GM23338 (cell line): ENCODE data around the gene NAT14. TPM values are rescaled to one million over a fixed set of nuclear protein-coding genes. Genes with fewer than 3 reads are reported as not detected.

Experiments
- ATAC-seq: fragments of 200-7000 bp; cut with Tn5 transposase; 3 replicates; pipeline ENCODE4 v1.9.1; 2020
- DNase-seq: peaks from one replicate; pipeline ENCODE4 v3.0.0-alpha.2; 2015; ENCODE audit warnings: low spot score
- H2AFZ ChIP-seq: fragments of 200-600 bp; sonication (generic); 2 replicates; pipeline ENCODE4 v1.8.0; 2016; ENCODE audit warnings: antibody characterized with exemption, mild to moderate bottlenecking, moderate library complexity
- H3F3A ChIP-seq: fragments of 200-600 bp; sonication (generic); replicated peaks from 2 replicates; pipeline ENCODE4 v1.8.0; 2017; ENCODE audit warnings: antibody characterized with exemption, mixed run types, low read depth
- H3K27ac ChIP-seq: fragments of 200-600 bp; sonication (generic); 2 replicates; pipeline ENCODE4 v1.6.1; 2016; ENCODE audit warnings: low read depth
- H3K27me3 ChIP-seq: fragments of 200-600 bp; sonication (generic); 2 replicates; pipeline ENCODE4 v1.8.0; 2016; ENCODE audit warnings: mild to moderate bottlenecking, mixed run types, moderate library complexity; ENCODE audit not compliant: insufficient read depth
- H3K36me3 ChIP-seq: fragments of 200-600 bp; sonication (generic); 2 replicates; pipeline ENCODE4 v1.8.0; 2016; ENCODE audit warnings: mild to moderate bottlenecking; ENCODE audit not compliant: insufficient read depth
- H3K4me1 ChIP-seq: fragments of 200-600 bp; sonication (generic); 2 replicates; pipeline ENCODE4 v1.8.0; 2016; ENCODE audit warnings: mild to moderate bottlenecking, moderate library complexity; ENCODE audit not compliant: insufficient read depth
- H3K4me2 ChIP-seq: fragments of 200-600 bp; sonication (generic); 2 replicates; pipeline ENCODE4 v1.7.1; 2017; ENCODE audit warnings: mixed run types
- H3K4me3 ChIP-seq: fragments of 200-600 bp; sonication (generic); 2 replicates; pipeline ENCODE4 v1.6.1; 2016; ENCODE audit warnings: mixed run types
- H3K79me2 ChIP-seq: fragments of 200-600 bp; sonication (generic); replicated peaks from 2 replicates; pipeline ENCODE4 v1.8.0; 2017; ENCODE audit warnings: mild to moderate bottlenecking; ENCODE audit not compliant: insufficient read depth
- H3K9me2 ChIP-seq: fragments of 200-600 bp; sonication (generic); 2 replicates; pipeline ENCODE4 v1.8.0; 2017; ENCODE audit not compliant: insufficient read depth
- H4K20me1 ChIP-seq: fragments of 200-600 bp; sonication (generic); replicated peaks from 2 replicates; pipeline ENCODE4 v1.8.0; 2017; ENCODE audit warnings: mild to moderate bottlenecking; ENCODE audit not compliant: insufficient read depth
- H3K27ac Mint-ChIP-seq: 2 replicates; pipeline ENCODE4 v1.8.0; 2020; ENCODE audit warnings: inconsistent platforms, mild to moderate bottlenecking, moderate library complexity, mixed read lengths
- H3K27me3 Mint-ChIP-seq: 3 replicates; pipeline ENCODE4 v1.8.0; 2022; ENCODE audit warnings: low read depth, mild to moderate bottlenecking, moderate library complexity, mixed read lengths, inconsistent platforms; ENCODE audit not compliant: insufficient read depth, poor library complexity
- H3K36me3 Mint-ChIP-seq: 3 replicates; pipeline ENCODE4 v1.8.0; 2021; ENCODE audit warnings: low read depth, mild to moderate bottlenecking, inconsistent platforms, moderate library complexity, mixed read lengths
- H3K4me1 Mint-ChIP-seq: 3 replicates; pipeline ENCODE4 v1.8.0; 2020; ENCODE audit warnings: mild to moderate bottlenecking, inconsistent platforms, mixed read lengths
- H3K4me3 Mint-ChIP-seq: 3 replicates; pipeline ENCODE4 v1.8.0; 2021; ENCODE audit warnings: moderate library complexity, mild to moderate bottlenecking, inconsistent platforms, mixed read lengths
- H3K9me3 Mint-ChIP-seq: 3 replicates; pipeline ENCODE4 v1.8.0; 2020; ENCODE audit warnings: moderate library complexity, mild to moderate bottlenecking, inconsistent platforms, mixed read lengths
- CREB1 ChIP-seq: fragments of 250-450 bp; sonication (Bioruptor Pico); IDR thresholded peaks from 2 replicates; pipeline ENCODE4 v1.5.0; 2020; ENCODE audit warnings: low read depth, mild to moderate bottlenecking, moderate library complexity
- EZH2 ChIP-seq: fragments of 200-600 bp; sonication (generic); IDR thresholded peaks from one replicate; pipeline ENCODE4 v1.8.0; 2017; ENCODE audit warnings: antibody characterized with exemption, mild to moderate bottlenecking, low read depth; ENCODE audit not compliant: unreplicated experiment
- EZH2phosphoT487 ChIP-seq: fragments of 200-600 bp; sonication (generic); IDR thresholded peaks from one replicate; pipeline ENCODE4 v1.8.1; 2018; ENCODE audit warnings: antibody characterized with exemption; ENCODE audit not compliant: unreplicated experiment
- JUNB ChIP-seq: IDR thresholded peaks from one replicate; pipeline ENCODE4 v1.6.1; 2016; ENCODE audit warnings: antibody characterized with exemption; ENCODE audit not compliant: unreplicated experiment
- NANOG ChIP-seq: IDR thresholded peaks from 2 replicates; pipeline ENCODE4 v1.6.1; 2016; ENCODE audit warnings: antibody characterized with exemption, borderline replicate concordance
- POLR2AphosphoS5 ChIP-seq: IDR thresholded peaks from 2 replicates; pipeline ENCODE4 v1.6.1; 2016; ENCODE audit warnings: antibody characterized with exemption, low read depth
- REST ChIP-seq: IDR thresholded peaks from one replicate; pipeline ENCODE4 v1.6.1; 2018; ENCODE audit warnings: antibody characterized with exemption; ENCODE audit not compliant: unreplicated experiment
- STAT1 ChIP-seq: IDR thresholded peaks from one replicate; pipeline ENCODE4 v1.6.1; 2016; ENCODE audit warnings: antibody characterized with exemption; ENCODE audit not compliant: unreplicated experiment
- ZNF114 ChIP-seq: fragments of 250-450 bp; sonication (Bioruptor Pico); IDR thresholded peaks from 2 replicates; pipeline ENCODE4 v1.5.0; 2020; ENCODE audit warnings: mild to moderate bottlenecking, moderate library complexity
- ZNF331 ChIP-seq: fragments of 250-450 bp; sonication (Bioruptor Pico); IDR thresholded peaks from 2 replicates; pipeline ENCODE4 v1.5.0; 2020; ENCODE audit warnings: low read depth, mild to moderate bottlenecking, moderate library complexity
- polyA plus RNA-seq: library from polyadenylated mRNA; unstranded; fragments of >200 nt; fragmentation: Nextera tagmentation; extraction: Ambion mirVana; gene quantifications from 2 replicates; pipeline ENCODE4 v1.2.1, GENCODE V29; 2016
- total RNA-seq: library from RNA; depleted of rRNA; stranded (reverse); fragments of >200 nt; shearing (Covaris generic); gene quantifications from 2 replicates; pipeline ENCODE4 v1.2.3, GENCODE V29; 2014
- TF ChIP-seq, protein P1 (sequence below), 2 experiments: fragments of 200-600 bp in 1 of 2; sonication (generic) in 1 of 2; conservative IDR thresholded peaks; 2 replicates each; pipeline versions ENCODE4 v1.5.1 to v1.6.1; 2016 to 2017; ENCODE audit warnings: antibody characterized with exemption in 2 of 2, low read depth in 2 of 2, mild to moderate bottlenecking in 2 of 2, moderate library complexity in 1 of 2
- TF ChIP-seq, protein P2 (sequence below): IDR thresholded peaks from 2 replicates; pipeline ENCODE4 v1.6.1; 2016; ENCODE audit warnings: antibody characterized with exemption
- TF ChIP-seq, protein P3 (sequence below): fragments of 250-450 bp; sonication (Bioruptor Pico); IDR thresholded peaks from 2 replicates; pipeline ENCODE4 v1.5.0; 2020; ENCODE audit warnings: mild to moderate bottlenecking, moderate library complexity

NAT14 gene
- total and polyA plus RNA-seq, 2 experiments from 2014 or later: 27.8 to 39.6 TPM

DNA sequence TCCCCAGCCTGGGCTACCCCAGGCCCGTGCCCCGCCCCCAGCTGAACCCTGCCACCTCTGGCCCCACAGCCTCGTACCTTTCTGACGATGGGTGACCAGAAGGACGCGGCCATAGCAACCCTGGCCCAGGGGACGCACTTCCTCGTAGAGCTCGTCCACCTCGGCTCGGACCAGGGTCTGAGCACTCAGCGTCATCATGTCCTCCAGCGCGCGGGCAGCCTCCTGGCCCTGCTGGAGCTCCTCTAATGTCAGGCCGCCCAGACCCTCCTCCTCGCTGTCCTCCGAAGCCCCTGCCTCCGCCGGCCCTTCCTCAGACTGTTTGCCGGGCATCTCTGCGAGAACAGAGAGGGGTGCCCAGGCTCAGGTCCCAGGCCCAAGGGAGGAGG is 51.0 kb downstream of the NAT14 start:
- no peaks in the 10 kb centered on the region for H3K36me3 ChIP-seq
- H3K4me3 ChIP-seq: no peak overlapping the region
- TF ChIP-seq STAT1 (no peak), NANOG (no peak), REST (no peak), ZNF114 (CRISPR knock-in tag) (no peak), CREB1 (no peak), EZH2 (no peak), JUNB (no peak), ZNF331 (CRISPR knock-in tag) (no peak), POLR2AphosphoS5 (no peak), EZH2phosphoT487 (no peak)
- TF ChIP-seq, protein P1, sequence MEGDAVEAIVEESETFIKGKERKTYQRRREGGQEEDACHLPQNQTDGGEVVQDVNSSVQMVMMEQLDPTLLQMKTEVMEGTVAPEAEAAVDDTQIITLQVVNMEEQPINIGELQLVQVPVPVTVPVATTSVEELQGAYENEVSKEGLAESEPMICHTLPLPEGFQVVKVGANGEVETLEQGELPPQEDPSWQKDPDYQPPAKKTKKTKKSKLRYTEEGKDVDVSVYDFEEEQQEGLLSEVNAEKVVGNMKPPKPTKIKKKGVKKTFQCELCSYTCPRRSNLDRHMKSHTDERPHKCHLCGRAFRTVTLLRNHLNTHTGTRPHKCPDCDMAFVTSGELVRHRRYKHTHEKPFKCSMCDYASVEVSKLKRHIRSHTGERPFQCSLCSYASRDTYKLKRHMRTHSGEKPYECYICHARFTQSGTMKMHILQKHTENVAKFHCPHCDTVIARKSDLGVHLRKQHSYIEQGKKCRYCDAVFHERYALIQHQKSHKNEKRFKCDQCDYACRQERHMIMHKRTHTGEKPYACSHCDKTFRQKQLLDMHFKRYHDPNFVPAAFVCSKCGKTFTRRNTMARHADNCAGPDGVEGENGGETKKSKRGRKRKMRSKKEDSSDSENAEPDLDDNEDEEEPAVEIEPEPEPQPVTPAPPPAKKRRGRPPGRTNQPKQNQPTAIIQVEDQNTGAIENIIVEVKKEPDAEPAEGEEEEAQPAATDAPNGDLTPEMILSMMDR (conservative IDR thresholded peaks at IDR 0.05; ENCODE audit: low read depth in 2 of 2): no peak
- TF ChIP-seq, protein P2, sequence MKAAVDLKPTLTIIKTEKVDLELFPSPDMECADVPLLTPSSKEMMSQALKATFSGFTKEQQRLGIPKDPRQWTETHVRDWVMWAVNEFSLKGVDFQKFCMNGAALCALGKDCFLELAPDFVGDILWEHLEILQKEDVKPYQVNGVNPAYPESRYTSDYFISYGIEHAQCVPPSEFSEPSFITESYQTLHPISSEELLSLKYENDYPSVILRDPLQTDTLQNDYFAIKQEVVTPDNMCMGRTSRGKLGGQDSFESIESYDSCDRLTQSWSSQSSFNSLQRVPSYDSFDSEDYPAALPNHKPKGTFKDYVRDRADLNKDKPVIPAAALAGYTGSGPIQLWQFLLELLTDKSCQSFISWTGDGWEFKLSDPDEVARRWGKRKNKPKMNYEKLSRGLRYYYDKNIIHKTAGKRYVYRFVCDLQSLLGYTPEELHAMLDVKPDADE: no peak
- TF ChIP-seq, protein P3, sequence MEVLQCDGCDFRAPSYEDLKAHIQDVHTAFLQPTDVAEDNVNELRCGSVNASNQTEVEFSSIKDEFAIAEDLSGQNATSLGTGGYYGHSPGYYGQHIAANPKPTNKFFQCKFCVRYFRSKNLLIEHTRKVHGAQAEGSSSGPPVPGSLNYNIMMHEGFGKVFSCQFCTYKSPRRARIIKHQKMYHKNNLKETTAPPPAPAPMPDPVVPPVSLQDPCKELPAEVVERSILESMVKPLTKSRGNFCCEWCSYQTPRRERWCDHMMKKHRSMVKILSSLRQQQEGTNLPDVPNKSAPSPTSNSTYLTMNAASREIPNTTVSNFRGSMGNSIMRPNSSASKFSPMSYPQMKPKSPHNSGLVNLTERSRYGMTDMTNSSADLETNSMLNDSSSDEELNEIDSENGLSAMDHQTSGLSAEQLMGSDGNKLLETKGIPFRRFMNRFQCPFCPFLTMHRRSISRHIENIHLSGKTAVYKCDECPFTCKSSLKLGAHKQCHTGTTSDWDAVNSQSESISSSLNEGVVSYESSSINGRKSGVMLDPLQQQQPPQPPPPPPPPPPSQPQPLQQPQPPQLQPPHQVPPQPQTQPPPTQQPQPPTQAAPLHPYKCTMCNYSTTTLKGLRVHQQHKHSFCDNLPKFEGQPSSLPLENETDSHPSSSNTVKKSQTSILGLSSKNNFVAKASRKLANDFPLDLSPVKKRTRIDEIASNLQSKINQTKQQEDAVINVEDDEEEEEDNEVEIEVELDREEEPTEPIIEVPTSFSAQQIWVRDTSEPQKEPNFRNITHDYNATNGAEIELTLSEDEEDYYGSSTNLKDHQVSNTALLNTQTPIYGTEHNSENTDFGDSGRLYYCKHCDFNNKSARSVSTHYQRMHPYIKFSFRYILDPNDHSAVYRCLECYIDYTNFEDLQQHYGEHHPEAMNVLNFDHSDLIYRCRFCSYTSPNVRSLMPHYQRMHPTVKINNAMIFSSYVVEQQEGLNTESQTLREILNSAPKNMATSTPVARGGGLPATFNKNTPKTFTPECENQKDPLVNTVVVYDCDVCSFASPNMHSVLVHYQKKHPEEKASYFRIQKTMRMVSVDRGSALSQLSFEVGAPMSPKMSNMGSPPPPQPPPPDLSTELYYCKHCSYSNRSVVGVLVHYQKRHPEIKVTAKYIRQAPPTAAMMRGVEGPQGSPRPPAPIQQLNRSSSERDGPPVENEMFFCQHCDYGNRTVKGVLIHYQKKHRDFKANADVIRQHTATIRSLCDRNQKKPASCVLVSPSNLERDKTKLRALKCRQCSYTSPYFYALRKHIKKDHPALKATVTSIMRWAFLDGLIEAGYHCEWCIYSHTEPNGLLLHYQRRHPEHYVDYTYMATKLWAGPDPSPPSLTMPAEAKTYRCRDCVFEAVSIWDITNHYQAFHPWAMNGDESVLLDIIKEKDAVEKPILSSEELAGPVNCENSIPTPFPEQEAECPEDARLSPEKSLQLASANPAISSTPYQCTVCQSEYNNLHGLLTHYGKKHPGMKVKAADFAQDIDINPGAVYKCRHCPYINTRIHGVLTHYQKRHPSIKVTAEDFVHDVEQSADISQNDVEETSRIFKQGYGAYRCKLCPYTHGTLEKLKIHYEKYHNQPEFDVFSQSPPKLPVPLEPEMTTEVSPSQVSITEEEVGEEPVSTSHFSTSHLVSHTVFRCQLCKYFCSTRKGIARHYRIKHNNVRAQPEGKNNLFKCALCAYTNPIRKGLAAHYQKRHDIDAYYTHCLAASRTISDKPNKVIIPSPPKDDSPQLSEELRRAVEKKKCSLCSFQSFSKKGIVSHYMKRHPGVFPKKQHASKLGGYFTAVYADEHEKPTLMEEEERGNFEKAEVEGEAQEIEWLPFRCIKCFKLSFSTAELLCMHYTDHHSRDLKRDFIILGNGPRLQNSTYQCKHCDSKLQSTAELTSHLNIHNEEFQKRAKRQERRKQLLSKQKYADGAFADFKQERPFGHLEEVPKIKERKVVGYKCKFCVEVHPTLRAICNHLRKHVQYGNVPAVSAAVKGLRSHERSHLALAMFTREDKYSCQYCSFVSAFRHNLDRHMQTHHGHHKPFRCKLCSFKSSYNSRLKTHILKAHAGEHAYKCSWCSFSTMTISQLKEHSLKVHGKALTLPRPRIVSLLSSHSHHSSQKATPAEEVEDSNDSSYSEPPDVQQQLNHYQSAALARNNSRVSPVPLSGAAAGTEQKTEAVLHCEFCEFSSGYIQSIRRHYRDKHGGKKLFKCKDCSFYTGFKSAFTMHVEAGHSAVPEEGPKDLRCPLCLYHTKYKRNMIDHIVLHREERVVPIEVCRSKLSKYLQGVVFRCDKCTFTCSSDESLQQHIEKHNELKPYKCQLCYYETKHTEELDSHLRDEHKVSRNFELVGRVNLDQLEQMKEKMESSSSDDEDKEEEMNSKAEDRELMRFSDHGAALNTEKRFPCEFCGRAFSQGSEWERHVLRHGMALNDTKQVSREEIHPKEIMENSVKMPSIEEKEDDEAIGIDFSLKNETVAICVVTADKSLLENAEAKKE (CRISPR knock-in tag): no peak
- no peaks in the 10 kb centered on the region; the same call in 2 of the 3 replicates for H3K9me3 Mint-ChIP-seq
- no peak overlapping the region for H3K4me3 Mint-ChIP-seq
- no peaks in the 10 kb centered on the region for H3K9me2 ChIP-seq
- no peaks in the 10 kb centered on the region for H3K36me3 Mint-ChIP-seq
- no peak overlapping the region for H3K27ac Mint-ChIP-seq
- H3K79me2 ChIP-seq: no peaks in the 10 kb centered on the region
- H3K27me3 ChIP-seq: no peaks in the 10 kb centered on the region
- DNase-seq: no peak
- H3K4me1 Mint-ChIP-seq: peaks cover 6% of the 10 kb centered on the region; the same call in 2 of the 3 replicates
- H3F3A ChIP-seq: 0 out of 2 replicates have a peak, but pooled peaks cover 7% of the 10 kb centered on the region
- no peak overlapping the region for H3K4me2 ChIP-seq
- peaks cover 7% of the 10 kb centered on the region; the same call in 1 of the 2 replicates for H3K4me1 ChIP-seq
- H2AFZ ChIP-seq: no peak overlapping the region
- H3K27me3 Mint-ChIP-seq: peaks cover 15% of the 10 kb centered on the region
- ATAC-seq: no peak
- no peaks in the 10 kb centered on the region for H4K20me1 ChIP-seq
- no peak overlapping the region for H3K27ac ChIP-seq
